K562 (cell line): ENCODE results near the gene PLEKHM2. TPM values are rescaled to one million over a fixed set of nuclear protein-coding genes. Genes with fewer than 3 reads are reported as not detected.

Experiments used
- ATAC-seq: fragments of 200-7000 bp; cut with Tn5 transposase; 3 replicates; pipeline ENCODE4 v1.9.1; 2020; ENCODE audit warnings: moderate library complexity
- BruUV-seq: library from RNA; stranded (reverse); fragments of 400-500 nt; replicated peaks from 2 replicates; lab custom pipeline; 2021; lab: Mats Ljungman, UMichigan
- CTCF ChIA-PET: fragments of 300-600 bp; formaldehyde crosslinking; extraction: SDS; loops from one replicate; lab custom pipeline; 2021; ENCODE audit warnings: low intra/inter-chr PET ratio; lab: Yijun Ruan, JAX
- POLR2A ChIA-PET: fragments of 300-600, 350-650 bp; sonication (Branson Sonifier 250); formaldehyde crosslinking; extraction: SDS; loops from one replicate; lab custom pipeline; 2021; ENCODE audit warnings: antibody characterized with exemption, inconsistent platforms; lab: Yijun Ruan, JAX
- DNase-seq, 4 experiments: peaks; one replicate each; pipeline versions ENCODE4 v3.0.0 to v3.0.0-alpha.2; 2011 to 2018; ENCODE audit warnings: low spot score in 3 of 4, mixed read lengths in 3 of 4; ENCODE audit errors: extremely low read depth in 1 of 4
- FAIRE-seq: peaks from 2 replicates; lab custom pipeline; 2011; peaks lifted over from hg19 to GRCh38; lab: Jason Lieb, UNC
- H2AFZ ChIP-seq: 2 replicates; pipeline ENCODE4 v1.6.0; 2011; ENCODE audit warnings: low read depth, low read length, control low read depth, inconsistent platforms
- H3K27ac ChIP-seq: fragments of 200-600 bp; 3 replicates; pipeline ENCODE4 v1.8.0; 2011; ENCODE audit warnings: low read depth, mild to moderate bottlenecking, control low read depth, inconsistent platforms, low read length, moderate library complexity, mixed read lengths; ENCODE audit errors: extremely low read depth
- H3K27me3 ChIP-seq, 2 experiments: fragments of 300-600 bp in 1 of 2; 2 replicates in 1 of 2; 3 replicates in 1 of 2; pipeline versions ENCODE4 v1.6.0 to v1.8.0; 2011; ENCODE audit warnings: inconsistent platforms in 2 of 2, low read length in 2 of 2, mild to moderate bottlenecking in 1 of 2, mixed read lengths in 1 of 2, moderate library complexity in 1 of 2; ENCODE audit not compliant: control insufficient read depth in 2 of 2, insufficient read depth in 2 of 2
- H3K36me3 ChIP-seq: fragments of 300-600 bp; 3 replicates; pipeline ENCODE4 v1.8.0; 2011; ENCODE audit warnings: mild to moderate bottlenecking, low read length, inconsistent platforms; ENCODE audit not compliant: control insufficient read depth, insufficient read depth
- H3K4me1 ChIP-seq, 2 experiments: fragments of 200-600 bp in 1 of 2; replicated peaks in 1 of 2; 2 replicates in 1 of 2; 3 replicates in 1 of 2; pipeline versions ENCODE4 v1.5.1 to v1.8.0; 2011; ENCODE audit warnings: inconsistent platforms in 2 of 2, low read length in 2 of 2, mild to moderate bottlenecking in 1 of 2, mixed read lengths in 1 of 2, moderate library complexity in 1 of 2; ENCODE audit not compliant: control insufficient read depth in 2 of 2, insufficient read depth in 2 of 2
- H3K4me2 ChIP-seq: 2 replicates; pipeline ENCODE4 v1.6.1; 2011; ENCODE audit warnings: low read length, control low read depth, inconsistent platforms, mixed read lengths; ENCODE audit not compliant: insufficient read depth
- H3K4me3 ChIP-seq: fragments of 200-600 bp; sonication (generic), shearing (Covaris generic); 2 replicates; pipeline ENCODE4 v1.5.1; 2016; ENCODE audit warnings: control low read depth, inconsistent platforms
- H3K79me2 ChIP-seq: fragments of 200-600 bp; 3 replicates; pipeline ENCODE4 v1.8.0; 2011; ENCODE audit warnings: low read length, inconsistent platforms; ENCODE audit not compliant: control insufficient read depth, insufficient read depth
- H3K9ac ChIP-seq, 2 experiments: 2 replicates each; pipeline versions ENCODE4 v1.6.0 to v1.6.1; 2011; ENCODE audit warnings: low read depth in 2 of 2, low read length in 2 of 2, control low read depth in 1 of 2, inconsistent platforms in 1 of 2, mild to moderate bottlenecking in 1 of 2, mixed read lengths in 1 of 2; ENCODE audit not compliant: insufficient read depth in 1 of 2
- H3K9me1 ChIP-seq: one replicate; pipeline ENCODE4 v1.6.0; 2011; ENCODE audit warnings: inconsistent platforms, mild to moderate bottlenecking, low read length, moderate library complexity; ENCODE audit not compliant: control insufficient read depth, insufficient read depth
- H3K9me3 ChIP-seq: replicated peaks from 2 replicates; pipeline ENCODE4 v1.5.1; 2011; ENCODE audit warnings: low read depth, low read length, inconsistent platforms; ENCODE audit not compliant: control insufficient read depth, insufficient read depth
- H4K20me1 ChIP-seq: replicated peaks from 2 replicates; pipeline ENCODE4 v1.6.1; 2011; ENCODE audit warnings: low read length, inconsistent platforms, mixed read lengths; ENCODE audit not compliant: control insufficient read depth, insufficient read depth
- C11orf30 ChIP-seq: fragments of 450-650 bp; IDR thresholded peaks from 2 replicates; pipeline ENCODE4 v1.6.1; 2016; ENCODE audit warnings: low read depth, mild to moderate bottlenecking
- HOXB6 ChIP-seq: fragments of 250-450 bp; sonication (Bioruptor Pico); IDR thresholded peaks from 2 replicates; pipeline ENCODE4 v1.5.1; 2022; ENCODE audit warnings: mild to moderate bottlenecking, borderline replicate concordance
- MAFF ChIP-seq: IDR thresholded peaks from 2 replicates; pipeline ENCODE4 v1.6.1; 2012; ENCODE audit warnings: low read length, improper control_type of control experiment
- MAFG ChIP-seq: fragments of 450-650 bp; conservative IDR thresholded peaks from 2 replicates; pipeline ENCODE4 v1.6.1; 2016; ENCODE audit warnings: missing genetic modification characterization, missing compliant biosample characterization
- MGA ChIP-seq: fragments of 450-650 bp; IDR thresholded peaks from 2 replicates; pipeline ENCODE4 v1.6.1; 2016; ENCODE audit warnings: mild to moderate bottlenecking, moderate library complexity
- ZFP1 ChIP-seq: fragments of 450-650 bp; formaldehyde crosslinking; IDR thresholded peaks from 2 replicates; pipeline ENCODE4 v1.4.0; 2020; ENCODE audit warnings: mild to moderate bottlenecking, mixed read lengths
- ZFX ChIP-seq: sonication (generic); formaldehyde crosslinking; IDR thresholded peaks from 2 replicates; pipeline ENCODE4 v1.8.0; 2022; ENCODE audit warnings: mild to moderate bottlenecking, missing genetic modification reagents, moderate library complexity
- ZNF316 ChIP-seq: fragments of 450-650 bp; IDR thresholded peaks from 2 replicates; pipeline ENCODE4 v1.6.1; 2016
- ZNF449 ChIP-seq: fragments of 250-450 bp; sonication (Bioruptor Pico); IDR thresholded peaks from 2 replicates; pipeline ENCODE4 v1.8.0; 2022; ENCODE audit warnings: moderate library complexity, mild to moderate bottlenecking, inconsistent platforms
- WGBS: fragments of 100-300 bp; shearing (Covaris generic); methylation state at CpG from one replicate; pipeline ENCODE4 v1.1.6; 2016; ENCODE audit warnings: low coverage, mixed read lengths; ENCODE audit not compliant: insufficient coverage; ENCODE audit errors: missing lambda C conversion rate; 5-methylcytosine and 5-hydroxymethylcytosine counted together
- in situ Hi-C: fragments of 300-500 bp; cut with MboI; formaldehyde crosslinking; loops from 4 replicates; pipeline ENCODE4 v1.15.0; 2018; ENCODE audit warnings: inconsistent platforms, mixed read lengths
- intact Hi-C: fragments of 100-400 bp; cut with micrococcal nuclease; formaldehyde crosslinking; loops from 2 replicates; pipeline ENCODE4 v1.14.2; 2022
- polyA plus RNA-seq, 8 experiments: library from polyadenylated mRNA; depleted of rRNA in 4 of 8; stranded (reverse) in 5 of 8; unstranded in 3 of 8; fragments of >200 nt; fragmentation: Nextera tagmentation in 2 of 8; fragmentation: Illumina TruSeq in 1 of 8; extraction: Ambion mirVana in 2 of 8; extraction: Trizol in 1 of 8; gene quantifications; 2 replicates each; pipeline versions ENCODE4 v1.2.1 to v1.2.3, GENCODE V29; 2011 to 2014; ENCODE audit warnings: inconsistent platforms in 1 of 8, missing spikeins in 1 of 8
- total RNA-seq, 7 experiments: library from RNA; depleted of rRNA in 6 of 7; stranded (reverse); fragments of >200 nt in 6 of 7; fragmentation: Illumina TruSeq in 2 of 7; extraction: Trizol in 2 of 7; gene quantifications; 2 replicates each; pipeline versions ENCODE4 v1.2.1 to v1.2.3, GENCODE V29; 2011 to 2021; ENCODE audit warnings: low replicate concordance in 1 of 7

The PLEKHM2 gene
- total and polyA plus RNA-seq, 9 of the 15 experiments (the other 6 are each of a cell fraction or from before 2014, with no cell fraction given) = 0.27 to 63.7 (median 33.2) TPM

GRCh38 chr1:15649937-15650336, 34.2 kb upstream of the PLEKHM2 start:
- Histone ChIP-seq H3K4me1 (no peaks in the 10 kb centered on the region), H3K9me1 (no peaks in the 10 kb centered on the region), H3K9me3 (no peaks in the 10 kb centered on the region), H3K4me3 (no peak overlapping the region), H3K36me3 (peaks cover 87% of the 10 kb centered on the region), H3K9ac (no peak overlapping the region)
- BruUV-seq = no TSS peak
- intact Hi-C loops = no loop called here
- in situ Hi-C loops = no loop called here
- CTCF ChIA-PET = no interaction called here
- TF ChIP-seq ZNF316 (peak; percentile 84), ZFX (no peak), MAFF (peak; percentile 42), C11orf30 (peak; percentile 58), ZFP1 (CRISPR knock-in tag) (no peak), MAFG (tag) (peak; percentile 25; the same call in 1 of the 2 replicates), MGA (no peak), HOXB6 (CRISPR knock-in tag) (no peak), ZNF449 (CRISPR knock-in tag) (no peak)
- TF ChIP-seq, all 486 proteins: peak for 4
- ATAC-seq (no peak), FAIRE-seq (no peak), DNase-seq (no peak)
- H2AFZ ChIP-seq = no peak overlapping the region
- POLR2A ChIA-PET = interaction anchor here (0.6 to 1.0 kb wide), 2 partner anchors 9 to 87 kb away, joined by 3 to 4 read pairs; no protein-coding TSS in a partner anchor
- H3K4me2 ChIP-seq = no peak overlapping the region
- H3K79me2 ChIP-seq = peaks cover 4% of the 10 kb centered on the region; the same call in 1 of the 3 replicates
- no peak overlapping the region for H3K27ac ChIP-seq
- 100% methylated on average over 1 of the region's 1 CpG for WGBS
- no peaks in the 10 kb centered on the region for H3K27me3 ChIP-seq
- no peaks in the 10 kb centered on the region for H4K20me1 ChIP-seq
